CD4-positive, alpha-beta T cell (primary cell): ENCODE measurements around the gene NMNAT2. TPM values are rescaled to one million over a fixed set of nuclear protein-coding genes. Genes with fewer than 3 reads are reported as not detected.

Experiments used
- ATAC-seq: fragments of 200-7000 bp; cut with Tn5 transposase; one replicate; pipeline ENCODE4 v1.10.0; 2022; ENCODE audit warnings: mild to moderate bottlenecking; ENCODE audit not compliant: poor library complexity
- CTCF ChIA-PET: fragments of 350-600 bp; sonication (Branson Sonifier 250); formaldehyde crosslinking; loops from one replicate; lab custom pipeline; 2021; ENCODE audit warnings: antibody characterized with exemption, inconsistent platforms; lab: Charles Lee
- POLR2A ChIA-PET: fragments of 350-600 bp; sonication (Branson Sonifier 250); formaldehyde crosslinking; loops from one replicate; lab custom pipeline; 2021; ENCODE audit warnings: antibody characterized with exemption, inconsistent platforms; lab: Charles Lee
- DNase-seq, 14 experiments: peaks; one replicate each; pipeline ENCODE4 v3.0.0-alpha.2; 2013 to 2020; ENCODE audit warnings: mixed read lengths in 2 of 14
- H3K27ac ChIP-seq, 2 donors: one replicate each; pipeline versions ENCODE4 v1.5.1 to v1.7.0; 2013; ENCODE audit warnings: low read length in 2 of 2, low read depth in 1 of 2, mild to moderate bottlenecking in 1 of 2
- H3K27me3 ChIP-seq, 2 experiments: 1 replicate in 1 of 2; 2 replicates in 1 of 2; pipeline versions ENCODE4 v1.6.1 to v1.7.0; 2013; ENCODE audit warnings: low read length in 2 of 2, control low read depth in 1 of 2, mild to moderate bottlenecking in 1 of 2, moderate library complexity in 1 of 2; ENCODE audit not compliant: insufficient read depth in 2 of 2, control insufficient read depth in 1 of 2
- H3K36me3 ChIP-seq: one replicate; pipeline ENCODE4 v1.6.1; 2013; ENCODE audit warnings: low read length, control low read depth; ENCODE audit not compliant: insufficient read depth
- H3K4me1 ChIP-seq: one replicate; pipeline ENCODE4 v1.6.1; 2013; ENCODE audit warnings: low read length, control low read depth; ENCODE audit not compliant: insufficient read depth
- H3K4me3 ChIP-seq: one replicate; pipeline ENCODE4 v1.5.1; 2013; ENCODE audit warnings: mild to moderate bottlenecking, low read length, moderate library complexity
- H3K9me3 ChIP-seq, 2 experiments: 1 replicate in 1 of 2; 2 replicates in 1 of 2; pipeline versions ENCODE4 v1.6.1 to v1.7.0; 2013; ENCODE audit warnings: low read length in 2 of 2, mild to moderate bottlenecking in 2 of 2, control low read depth in 1 of 2, moderate library complexity in 1 of 2; ENCODE audit not compliant: control insufficient read depth in 1 of 2, insufficient read depth in 1 of 2
- H3K27ac Mint-ChIP-seq: one replicate; pipeline ENCODE4 v1.8.0; 2020; ENCODE audit warnings: mixed read lengths
- H3K27me3 Mint-ChIP-seq: one replicate; pipeline ENCODE4 v1.8.0; 2021; ENCODE audit warnings: mixed read lengths
- H3K36me3 Mint-ChIP-seq: one replicate; pipeline ENCODE4 v1.8.0; 2021; ENCODE audit warnings: low read depth, mixed read lengths
- H3K4me1 Mint-ChIP-seq: one replicate; pipeline ENCODE4 v1.8.0; 2021; ENCODE audit warnings: low read depth, mixed read lengths
- H3K4me3 Mint-ChIP-seq: one replicate; pipeline ENCODE4 v1.8.0; 2020; ENCODE audit warnings: mild to moderate bottlenecking, mixed read lengths
- H3K9me3 Mint-ChIP-seq: one replicate; pipeline ENCODE4 v1.8.0; 2020; ENCODE audit warnings: mixed read lengths
- intact Hi-C, 2 experiments: fragments of 100-400 bp; cut with DNase I in 1 of 2; cut with micrococcal nuclease in 1 of 2; formaldehyde crosslinking; loops; one replicate each; pipeline versions ENCODE4 v1.15.1 to v1.9.0; 2023 to 2025; cut with DNase I, micrococcal nuclease
- total RNA-seq, 174 experiments: library from RNA in 2 of 174; stranded (reverse) in 2 of 174; gene quantifications; one replicate each; pipeline ENCODE4 v1.2.3 and lab custom pipeline; 2021 to 2026
- TF ChIP-seq, protein P1 (sequence below): fragments of 200-600 bp; IDR thresholded peaks from one replicate; pipeline ENCODE4 v1.8.0; 2022; ENCODE audit warnings: antibody characterized with exemption, mild to moderate bottlenecking

Gene NMNAT2
- total RNA-seq, 2 experiments from 2014 or later: not detected

DNA sequence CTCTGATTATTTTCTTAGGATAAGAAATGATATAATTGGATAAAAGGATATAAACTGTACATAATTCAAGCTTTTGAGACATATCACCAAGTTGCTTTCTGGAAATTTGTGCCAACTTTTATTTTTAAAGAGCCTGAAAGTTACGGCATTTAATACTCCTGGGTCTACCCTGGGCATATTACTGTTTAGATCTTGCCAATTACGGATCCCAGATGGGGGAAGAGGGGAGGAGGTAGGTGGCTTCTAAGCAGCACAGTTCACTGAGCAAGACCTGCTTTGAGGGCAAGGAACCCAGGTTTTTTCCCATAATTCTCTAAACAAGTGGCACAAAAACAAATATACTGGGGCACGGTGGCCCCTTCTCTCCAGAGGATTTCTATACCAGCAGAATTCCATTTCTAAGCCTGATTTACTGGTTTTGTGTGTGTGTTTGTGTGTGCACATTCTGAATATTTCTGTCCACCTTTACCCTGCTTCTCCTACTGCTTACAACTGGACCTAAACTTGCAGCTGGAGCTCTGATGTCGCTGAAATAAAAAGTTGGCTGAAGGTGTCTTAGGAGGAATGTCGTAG lies 155.5 kb downstream of the NMNAT2 start:
- H3K27ac Mint-ChIP-seq: no peak overlapping the region
- TF ChIP-seq, protein P1, sequence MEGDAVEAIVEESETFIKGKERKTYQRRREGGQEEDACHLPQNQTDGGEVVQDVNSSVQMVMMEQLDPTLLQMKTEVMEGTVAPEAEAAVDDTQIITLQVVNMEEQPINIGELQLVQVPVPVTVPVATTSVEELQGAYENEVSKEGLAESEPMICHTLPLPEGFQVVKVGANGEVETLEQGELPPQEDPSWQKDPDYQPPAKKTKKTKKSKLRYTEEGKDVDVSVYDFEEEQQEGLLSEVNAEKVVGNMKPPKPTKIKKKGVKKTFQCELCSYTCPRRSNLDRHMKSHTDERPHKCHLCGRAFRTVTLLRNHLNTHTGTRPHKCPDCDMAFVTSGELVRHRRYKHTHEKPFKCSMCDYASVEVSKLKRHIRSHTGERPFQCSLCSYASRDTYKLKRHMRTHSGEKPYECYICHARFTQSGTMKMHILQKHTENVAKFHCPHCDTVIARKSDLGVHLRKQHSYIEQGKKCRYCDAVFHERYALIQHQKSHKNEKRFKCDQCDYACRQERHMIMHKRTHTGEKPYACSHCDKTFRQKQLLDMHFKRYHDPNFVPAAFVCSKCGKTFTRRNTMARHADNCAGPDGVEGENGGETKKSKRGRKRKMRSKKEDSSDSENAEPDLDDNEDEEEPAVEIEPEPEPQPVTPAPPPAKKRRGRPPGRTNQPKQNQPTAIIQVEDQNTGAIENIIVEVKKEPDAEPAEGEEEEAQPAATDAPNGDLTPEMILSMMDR: no peak
- CTCF ChIA-PET: no interaction called here

DNA sequence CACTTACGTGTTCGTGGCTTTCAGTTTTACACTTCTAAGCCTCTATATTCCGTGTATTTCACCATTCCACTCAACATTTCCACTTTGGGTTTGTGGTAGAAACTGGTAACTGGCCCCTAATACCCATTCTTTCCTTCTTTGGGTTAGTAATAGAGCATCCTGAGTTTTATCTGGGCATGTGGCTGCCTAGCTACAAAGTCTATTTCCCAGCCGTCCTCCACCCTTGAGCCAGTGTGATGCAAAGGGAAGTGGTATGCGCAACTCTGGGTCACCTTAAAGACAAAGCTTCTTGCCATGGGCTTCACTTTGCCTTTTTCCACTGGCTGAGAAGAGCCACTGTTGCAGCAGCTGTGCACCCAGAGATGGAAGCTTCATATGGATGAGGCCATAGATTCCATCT lies 158.3 kb downstream of the NMNAT2 start:
- peaks cover 58% of the 10 kb centered on the region for H3K27me3 Mint-ChIP-seq
- no peaks in the 10 kb centered on the region for H3K36me3 ChIP-seq
- H3K9me3 ChIP-seq: no peaks in the 10 kb centered on the region
- intact Hi-C loops: no loop called here
- H3K36me3 Mint-ChIP-seq: no peaks in the 10 kb centered on the region
- TF ChIP-seq, protein P1: no peak
- H3K4me3 Mint-ChIP-seq: no peak overlapping the region
- H3K4me1 ChIP-seq: no peaks in the 10 kb centered on the region
- H3K4me1 Mint-ChIP-seq: no peaks in the 10 kb centered on the region
- peaks cover 3 to 7% of the 10 kb centered on the region in 2 experiments for H3K27me3 ChIP-seq
- H3K9me3 Mint-ChIP-seq: no peaks in the 10 kb centered on the region
- ATAC-seq (no peak), DNase-seq (no peak)
- no peak overlapping the region for H3K27ac Mint-ChIP-seq
- ChIA-PET CTCF (no interaction called here), POLR2A (no interaction called here)
- no peak overlapping the region for H3K4me3 ChIP-seq
- no peak overlapping the region for H3K27ac ChIP-seq

More for the DNA sequence above, 155.5 kb downstream of the NMNAT2 start:
- POLR2A ChIA-PET: no interaction called here
- Mint-ChIP-seq H3K4me3 (no peak overlapping the region), H3K4me1 (no peaks in the 10 kb centered on the region), H3K36me3 (no peaks in the 10 kb centered on the region), H3K27me3 (peaks cover 57% of the 10 kb centered on the region), H3K9me3 (no peaks in the 10 kb centered on the region)
- peaks cover 3 to 11% of the 10 kb centered on the region in 2 experiments for H3K27me3 ChIP-seq
- no peaks in the 10 kb centered on the region for H3K4me1 ChIP-seq
- H3K27ac ChIP-seq: no peak overlapping the region
- no peaks in the 10 kb centered on the region for H3K36me3 ChIP-seq
- intact Hi-C loops: no loop called here
- no peak overlapping the region for H3K4me3 ChIP-seq
- DNase-seq (no peak), ATAC-seq (no peak)
- no peaks in the 10 kb centered on the region for H3K9me3 ChIP-seq

DNA sequence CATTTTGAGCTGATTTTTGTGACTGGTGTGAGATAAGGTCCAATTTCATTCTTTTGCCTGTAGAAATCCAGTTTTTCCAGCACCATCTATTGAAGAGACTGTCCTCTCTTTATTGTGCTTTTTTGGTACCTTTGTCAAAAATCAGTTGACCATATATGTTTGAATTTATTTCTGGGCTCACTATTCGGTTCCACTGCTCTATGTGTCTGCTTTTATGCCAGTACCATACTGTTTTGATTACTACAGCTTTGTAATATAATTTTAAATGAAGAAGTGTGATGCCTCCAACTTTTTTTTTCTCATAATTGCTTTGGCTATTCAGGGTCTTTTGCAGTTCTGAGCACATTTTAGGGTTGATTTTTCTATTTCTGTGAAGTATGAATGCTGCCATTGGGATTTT lies 163.1 kb downstream of the NMNAT2 start:
- CTCF ChIA-PET: no interaction called here

More for the DNA sequence above, 163.1 kb downstream of the NMNAT2 start:
- POLR2A ChIA-PET: no interaction called here
- peaks cover 41% of the 10 kb centered on the region for H3K27me3 Mint-ChIP-seq
- H3K4me3 Mint-ChIP-seq: no peak overlapping the region
- no peaks in the 10 kb centered on the region for H3K9me3 Mint-ChIP-seq
- Histone ChIP-seq H3K27me3 (peaks cover 0 to 2% of the 10 kb centered on the region in 2 experiments), H3K27ac (no peak overlapping the region), H3K4me1 (no peaks in the 10 kb centered on the region), H3K4me3 (no peak overlapping the region), H3K9me3 (peaks cover 0 to 7% of the 10 kb centered on the region in 2 experiments), H3K36me3 (no peaks in the 10 kb centered on the region)
- TF ChIP-seq, protein P1: no peak
- no peak overlapping the region for H3K27ac Mint-ChIP-seq
- DNase-seq: no peak
- no peak for ATAC-seq
- no peaks in the 10 kb centered on the region for H3K4me1 Mint-ChIP-seq
- H3K36me3 Mint-ChIP-seq: no peaks in the 10 kb centered on the region
- intact Hi-C loops: no loop called here
